HG03064 (cell line): ENCODE measurements around the gene DPP9.

Experiments used
- ATAC-seq: cut with Tn5 transposase; IDR thresholded peaks from one replicate; pipeline ENCODE4 v1.9.1; 2021; ENCODE audit warnings: low read depth; ENCODE audit not compliant: unreplicated experiment

The DPP9 gene

GRCh38 chr19:4712771-4713170, 10.9 kb downstream of the DPP9 start:
- no peak for ATAC-seq

- no peak for ATAC-seq
Measured at GRCh38 chr19:4711211-4711610, 12.4 kb downstream of the DPP9 start.

- ATAC-seq: no peak
Measured at GRCh38 chr19:4710281-4710600, 13.4 kb downstream of the DPP9 start.

GRCh38 chr19:4709440-4710280, 14.0 kb downstream of the DPP9 start:
- no peak for ATAC-seq

GRCh38 chr19:4707956-4708650, 15.5 kb downstream of the DPP9 start:
- no peak for ATAC-seq

GRCh38 chr19:4707322-4707721, 16.3 kb downstream of the DPP9 start:
- ATAC-seq: no peak

GRCh38 chr19:4705413-4706131, 18.1 kb downstream of the DPP9 start:
- no peak for ATAC-seq

- ATAC-seq: no peak
Measured at GRCh38 chr19:4704317-4704673, 19.3 kb downstream of the DPP9 start.

GRCh38 chr19:4703671-4704316, 19.8 kb downstream of the DPP9 start:
- no peak for ATAC-seq

- ATAC-seq: no peak
Measured at GRCh38 chr19:4702764-4703163, 20.9 kb downstream of the DPP9 start.

GRCh38 chr19:4701557-4701956, 22.1 kb downstream of the DPP9 start:
- ATAC-seq: no peak

GRCh38 chr19:4700693-4700970, 23.0 kb downstream of the DPP9 start:
- no peak for ATAC-seq

- ATAC-seq: no peak
Measured at GRCh38 chr19:4699826-4700692, 23.6 kb downstream of the DPP9 start.

- no peak for ATAC-seq
Measured at GRCh38 chr19:4697304-4697703, 26.3 kb downstream of the DPP9 start.

GRCh38 chr19:4695224-4695731, 28.4 kb downstream of the DPP9 start:
- no peak for ATAC-seq

GRCh38 chr19:4694211-4694987, 29.2 kb downstream of the DPP9 start:
- ATAC-seq: no peak

GRCh38 chr19:4693471-4694121, 30.0 kb downstream of the DPP9 start:
- ATAC-seq: no peak

- no peak for ATAC-seq
Measured at GRCh38 chr19:4693078-4693350, 30.6 kb downstream of the DPP9 start.
